CD4-positive, alpha-beta T cell treated with Interleukin-4 for 4 hours (primary cell): ENCODE data around the gene FATE1.

ENCODE experiments used
- DNase-seq: peaks from one replicate; pipeline ENCODE4 v3.0.0-alpha.2; 2020

Gene FATE1

GRCh38 chrX:151704041-151704663 lies 11.7 kb upstream of the FATE1 start:
- no peak for DNase-seq

DNA sequence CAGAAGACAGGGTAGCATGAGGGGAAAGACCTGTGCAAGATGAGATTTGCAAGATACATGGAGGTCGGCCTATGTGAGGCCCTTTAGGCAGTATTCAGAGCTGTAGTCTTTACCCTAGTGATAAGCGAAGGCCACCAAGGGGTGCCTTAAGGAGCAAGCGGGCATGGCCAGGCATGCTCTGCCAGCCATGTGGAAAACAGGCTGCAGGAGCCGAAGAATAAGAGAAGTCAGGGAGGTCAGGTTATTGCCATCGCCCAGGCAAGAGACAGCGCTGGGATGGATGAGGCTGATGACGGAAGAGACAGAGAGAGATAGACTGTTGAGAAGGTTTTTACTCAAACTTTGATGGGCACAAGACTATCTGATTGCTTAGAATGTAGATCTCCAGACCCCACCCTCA lies 7.0 kb upstream of the FATE1 start:
- DNase-seq: no peak

GRCh38 chrX:151710457-151710856 lies 5.4 kb upstream of the FATE1 start:
- DNase-seq: no peak

GRCh38 chrX:151711154-151711553 lies 4.7 kb upstream of the FATE1 start:
- no peak for DNase-seq

GRCh38 chrX:151711787-151712186 lies 4.0 kb upstream of the FATE1 start:
- DNase-seq: no peak

DNA sequence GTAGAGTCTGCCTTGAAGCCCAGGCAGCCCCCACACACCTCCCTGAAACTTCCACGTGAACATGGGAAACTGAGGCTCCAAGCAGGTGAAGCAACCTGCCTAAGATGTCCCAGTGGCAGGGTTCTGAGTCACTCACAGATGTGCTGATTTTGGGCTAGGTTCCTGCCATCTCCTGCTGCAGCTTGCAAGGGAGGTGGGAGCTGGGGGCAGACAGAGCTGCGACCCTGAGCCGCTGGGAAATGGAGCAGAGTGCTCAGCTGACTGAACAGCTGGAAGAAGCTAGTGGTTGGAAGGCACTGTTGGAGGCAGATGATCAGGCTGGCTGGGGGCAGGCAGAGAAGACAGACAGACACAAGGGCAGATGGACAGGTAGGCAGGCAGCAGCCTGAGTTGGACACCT lies 3.6 kb upstream of the FATE1 start:
- DNase-seq: no peak

- DNase-seq: no peak
Measured at GRCh38 chrX:151713849-151714248, 2.0 kb upstream of the FATE1 start.

DNA sequence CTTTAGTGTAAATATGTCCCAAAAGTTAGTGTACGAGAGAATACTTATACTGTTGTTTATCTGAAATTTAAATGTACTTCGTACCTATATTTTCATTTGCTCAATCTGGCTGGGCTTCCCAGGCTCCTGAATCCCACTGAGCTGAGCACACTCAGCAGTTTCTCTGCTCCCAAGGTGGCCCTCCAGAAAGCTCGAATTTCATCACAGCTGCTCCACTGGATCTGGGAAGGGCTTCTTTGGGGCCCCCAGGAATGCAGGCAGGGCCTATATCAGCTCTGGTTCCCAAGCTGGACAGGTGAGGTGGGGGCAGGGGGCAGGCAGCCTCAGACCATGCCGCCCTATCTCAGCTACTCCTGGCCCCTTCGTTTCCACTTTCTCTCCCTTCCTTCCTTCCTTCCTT lies 1.5 kb upstream of the FATE1 start:
- no peak for DNase-seq

GRCh38 chrX:151722241-151722846 lies 6.5 kb downstream of the FATE1 start:
- DNase-seq: no peak

DNA sequence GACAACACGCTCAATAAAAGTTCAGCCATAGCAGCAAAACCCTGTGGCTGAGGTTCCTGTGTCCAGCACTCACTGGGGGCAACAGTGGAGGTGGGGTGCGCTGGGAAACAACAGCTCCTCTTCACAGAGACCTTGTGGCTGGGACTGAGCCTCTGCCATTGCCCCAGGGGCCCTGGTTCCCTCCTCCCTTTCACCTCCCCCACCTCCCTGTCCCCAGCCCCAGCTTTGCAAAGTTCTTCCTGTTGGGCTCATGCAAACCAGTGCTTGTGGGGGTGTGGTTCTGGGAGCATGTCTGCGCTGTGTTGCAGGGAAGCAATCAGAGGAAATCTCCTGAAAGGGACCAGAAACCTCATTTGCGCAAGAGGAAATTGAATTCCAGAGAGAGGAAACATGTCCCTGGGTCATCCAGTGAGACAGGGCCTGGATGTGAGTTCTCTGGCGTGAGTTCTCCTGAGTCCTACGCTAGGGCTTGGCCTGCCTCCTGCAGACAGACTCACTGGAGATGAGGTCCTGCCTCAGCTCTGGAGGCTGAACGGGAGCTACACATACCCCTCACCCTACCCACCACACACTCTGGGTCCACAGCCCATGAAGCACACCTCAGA lies 7.4 kb downstream of the FATE1 start:
- no peak for DNase-seq

DNA sequence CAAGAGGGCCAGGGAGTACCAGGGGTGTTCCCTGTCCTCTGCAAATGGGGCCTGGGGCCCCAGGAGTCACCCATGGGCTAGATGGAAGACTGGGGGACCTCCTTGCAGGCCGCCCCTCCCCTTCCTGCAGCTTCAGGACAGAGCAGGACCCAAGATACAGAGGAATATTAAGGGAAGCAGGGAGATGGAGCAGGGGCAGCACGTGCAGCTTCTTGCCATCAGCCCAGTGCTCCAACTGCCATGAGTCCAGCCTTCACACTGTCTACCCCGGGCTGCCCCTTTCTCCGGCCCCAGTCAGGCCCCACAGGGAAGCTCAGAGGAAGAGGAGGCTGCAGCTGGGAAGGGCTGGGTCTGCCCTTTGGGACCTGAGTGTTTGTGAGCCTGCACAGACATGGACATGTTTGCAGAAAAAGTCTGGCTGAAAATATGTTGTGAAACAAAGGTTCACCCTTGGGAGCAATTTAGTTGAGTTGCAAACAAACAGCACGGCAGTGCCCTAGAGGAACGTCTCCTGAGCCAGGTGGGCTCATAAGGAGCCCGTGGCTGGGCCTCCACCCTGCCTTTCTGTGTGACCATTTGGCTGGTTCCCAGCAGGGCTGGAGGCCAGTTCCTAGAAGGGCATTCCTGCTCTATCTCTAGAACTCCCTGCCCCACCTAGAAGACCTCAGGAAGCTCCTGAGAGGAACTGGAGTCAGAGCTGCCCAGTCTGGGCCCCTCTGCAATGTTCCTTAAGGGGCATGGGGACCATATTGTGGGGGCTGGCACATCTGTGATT lies 8.9 kb downstream of the FATE1 start:
- DNase-seq: no peak

- no peak for DNase-seq
Measured at GRCh38 chrX:151725338-151725614, 9.4 kb downstream of the FATE1 start.

DNA sequence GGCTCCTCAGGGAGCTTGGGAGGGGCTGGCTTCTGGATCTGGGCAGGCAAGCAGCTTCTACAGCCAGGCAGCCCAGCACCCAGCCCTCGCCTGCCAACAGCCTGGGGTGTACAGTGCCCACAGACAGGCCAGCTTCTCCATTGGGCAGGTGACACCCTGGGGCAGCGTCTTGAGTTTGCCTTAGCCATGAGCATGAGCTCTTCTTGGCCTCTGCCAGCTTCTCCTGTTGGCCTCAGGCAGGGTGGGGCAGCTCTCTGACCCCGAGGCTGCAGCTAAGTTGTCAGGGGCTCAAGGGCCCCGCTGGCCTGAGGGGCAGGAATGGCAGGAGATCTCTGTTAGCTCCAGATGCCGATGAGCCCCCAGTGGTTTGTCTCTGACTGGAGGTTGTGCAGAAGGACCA lies 10.9 kb downstream of the FATE1 start:
- DNase-seq: no peak

GRCh38 chrX:151727346-151727745 lies 11.5 kb downstream of the FATE1 start:
- DNase-seq: no peak

- DNase-seq: no peak
Measured at GRCh38 chrX:151729056-151729725, 13.4 kb downstream of the FATE1 start.

- no peak for DNase-seq
Measured at GRCh38 chrX:151734446-151734845, 18.6 kb downstream of the FATE1 start, which contains the start of gene CNGA2. Gene CNGA2, plus strand, starts transcription at chrX:151734746. Its CDS starts 3,738 bp downstream, at chrX:151738484.

DNA sequence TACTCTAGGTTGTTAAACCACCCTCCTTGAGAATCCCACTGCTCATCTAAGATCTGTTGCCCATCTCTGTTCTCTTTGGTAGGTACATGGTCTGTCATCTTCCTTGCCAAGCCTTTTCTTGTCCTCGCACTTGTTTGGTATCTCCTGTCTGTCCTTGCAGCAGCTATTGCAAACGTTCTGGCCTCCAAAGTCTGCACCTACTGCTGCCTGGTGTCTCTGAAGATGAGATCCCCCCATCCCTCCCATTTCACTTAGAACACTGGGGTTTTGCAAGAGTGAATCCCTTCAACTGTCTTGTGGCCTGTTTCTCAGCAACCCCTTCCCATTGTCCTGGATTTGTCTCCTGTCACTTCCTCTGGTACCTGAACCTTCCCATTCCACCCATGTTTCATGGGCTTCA lies 19.4 kb downstream of the FATE1 start:
- no peak for DNase-seq

DNA sequence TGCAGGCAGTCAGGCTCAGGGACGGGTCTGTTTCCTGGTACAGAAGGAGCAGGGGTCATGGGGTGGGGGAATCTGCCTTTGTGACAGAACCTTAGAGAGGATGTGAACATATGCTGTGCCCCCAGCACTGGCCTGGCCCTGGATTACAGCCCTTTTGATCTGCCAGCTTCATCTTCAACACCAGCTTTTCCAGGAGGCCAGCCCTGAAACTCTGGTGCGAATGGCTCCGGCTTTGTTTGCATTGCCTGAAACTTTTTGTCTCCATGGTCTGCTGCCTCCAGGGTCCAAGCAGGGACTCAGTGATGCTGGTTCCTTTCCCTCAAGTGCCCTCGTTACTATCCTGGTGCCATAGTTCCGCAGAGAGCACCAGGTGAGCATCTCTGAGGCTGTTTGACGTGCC lies 20.9 kb downstream of the FATE1 start:
- no peak for DNase-seq

DNA sequence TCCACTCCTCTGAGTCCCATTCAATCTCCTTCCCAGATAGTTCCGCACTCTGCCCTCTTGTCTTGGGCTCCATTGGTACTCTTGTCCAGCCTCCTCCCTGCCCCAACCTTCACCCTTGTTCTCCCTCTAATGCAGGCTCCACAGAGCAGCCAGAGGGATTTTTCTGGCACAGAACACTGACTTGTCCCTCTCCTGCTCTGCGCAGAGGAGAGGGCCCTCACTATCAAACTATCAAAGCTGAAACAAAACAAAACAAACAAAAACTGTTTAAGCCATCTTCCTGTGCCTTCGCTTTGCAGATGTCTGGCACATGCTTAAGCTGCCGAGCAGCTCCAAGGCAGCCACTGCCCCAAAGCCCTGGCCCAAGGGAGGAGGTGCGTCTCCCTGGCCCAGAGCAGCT lies 21.7 kb downstream of the FATE1 start:
- DNase-seq: no peak

GRCh38 chrX:151738751-151739150 lies 22.9 kb downstream of the FATE1 start:
- DNase-seq: no peak

DNA sequence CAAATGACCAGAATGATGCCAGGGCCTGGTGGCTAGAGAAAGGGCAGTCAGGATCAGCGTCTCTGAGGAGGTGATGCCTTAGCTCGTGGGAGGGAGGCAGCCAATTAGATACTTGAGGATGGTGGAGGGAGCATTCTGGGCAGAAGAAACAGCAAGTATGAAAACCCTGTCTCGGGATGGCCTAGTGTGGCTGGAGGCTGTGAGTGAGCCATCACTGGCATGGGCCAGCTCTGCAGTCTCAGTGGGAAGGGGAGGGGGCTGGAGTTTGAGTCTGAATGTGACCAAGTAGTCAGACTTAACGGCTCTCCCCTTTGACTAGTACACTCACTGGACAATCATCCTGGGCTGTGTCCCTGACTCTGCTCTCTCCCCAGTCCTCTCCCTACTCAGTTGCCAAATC lies 25.8 kb downstream of the FATE1 start:
- no peak for DNase-seq

DNA sequence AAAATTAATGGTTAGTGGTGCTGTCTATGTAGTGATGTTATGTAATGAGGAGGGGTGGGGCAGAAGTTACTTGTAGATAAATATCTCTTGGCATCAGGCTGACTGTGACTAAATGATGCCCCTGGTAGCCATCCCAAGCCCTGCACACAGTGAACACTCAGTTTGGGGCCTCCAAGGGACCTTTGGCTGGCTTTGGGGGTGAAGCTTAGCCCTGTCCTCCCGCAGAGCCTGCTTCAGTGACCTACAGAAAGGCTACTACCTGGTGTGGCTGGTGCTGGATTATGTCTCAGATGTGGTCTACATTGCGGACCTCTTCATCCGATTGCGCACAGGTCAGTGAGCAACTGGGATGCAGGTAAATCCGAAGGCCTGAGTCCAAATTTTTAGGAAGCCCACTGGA lies 26.5 kb downstream of the FATE1 start:
- DNase-seq: no peak

DNA sequence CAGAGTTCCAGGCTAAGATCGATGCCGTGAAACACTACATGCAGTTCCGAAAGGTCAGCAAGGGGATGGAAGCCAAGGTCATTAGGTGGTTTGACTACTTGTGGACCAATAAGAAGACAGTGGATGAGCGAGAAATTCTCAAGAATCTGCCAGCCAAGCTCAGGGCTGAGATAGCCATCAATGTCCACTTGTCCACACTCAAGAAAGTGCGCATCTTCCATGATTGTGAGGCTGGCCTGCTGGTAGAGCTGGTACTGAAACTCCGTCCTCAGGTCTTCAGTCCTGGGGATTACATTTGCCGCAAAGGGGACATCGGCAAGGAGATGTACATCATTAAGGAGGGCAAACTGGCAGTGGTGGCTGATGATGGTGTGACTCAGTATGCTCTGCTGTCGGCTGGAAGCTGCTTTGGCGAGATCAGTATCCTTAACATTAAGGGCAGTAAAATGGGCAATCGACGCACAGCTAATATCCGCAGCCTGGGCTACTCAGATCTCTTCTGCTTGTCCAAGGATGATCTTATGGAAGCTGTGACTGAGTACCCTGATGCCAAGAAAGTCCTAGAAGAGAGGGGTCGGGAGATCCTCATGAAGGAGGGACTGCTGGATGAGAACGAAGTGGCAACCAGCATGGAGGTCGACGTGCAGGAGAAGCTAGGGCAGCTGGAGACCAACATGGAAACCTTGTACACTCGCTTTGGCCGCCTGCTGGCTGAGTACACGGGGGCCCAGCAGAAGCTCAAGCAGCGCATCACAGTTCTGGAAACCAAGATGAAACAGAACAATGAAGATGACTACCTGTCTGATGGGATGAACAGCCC lies 28.0 kb downstream of the FATE1 start:
- no peak for DNase-seq
